ENCODE data around the gene ABCG1. TPM values are rescaled to one million over a fixed set of nuclear protein-coding genes. Genes with fewer than 3 reads are reported as not detected.

ABCG1 gene
- polyA plus RNA-seq, 12 donors = 4.5 to 9.3 (median 6.8) TPM; not detected in 1

DNA sequence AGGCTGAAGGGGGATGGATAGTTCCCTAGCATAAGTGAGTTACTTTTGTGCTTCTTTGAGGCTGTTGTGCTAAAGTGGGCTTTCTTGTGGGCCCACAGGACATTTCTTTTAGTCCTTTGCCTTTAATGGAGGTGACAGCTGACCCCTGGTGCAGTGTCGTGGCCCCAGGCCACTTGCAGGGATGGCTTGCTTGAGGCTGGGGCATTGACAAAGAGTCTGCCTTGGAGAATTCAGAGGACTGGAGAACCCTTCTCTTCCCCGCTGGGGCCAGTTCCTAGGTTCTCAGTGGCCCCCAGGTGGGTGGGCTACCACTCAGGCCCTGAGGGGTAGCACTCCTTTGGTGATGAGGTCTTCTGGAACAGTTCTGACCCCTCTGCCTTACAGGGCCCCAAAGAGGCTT, 12.8 kb downstream of the ABCG1 start:
- DNase-seq = no peak

DNA sequence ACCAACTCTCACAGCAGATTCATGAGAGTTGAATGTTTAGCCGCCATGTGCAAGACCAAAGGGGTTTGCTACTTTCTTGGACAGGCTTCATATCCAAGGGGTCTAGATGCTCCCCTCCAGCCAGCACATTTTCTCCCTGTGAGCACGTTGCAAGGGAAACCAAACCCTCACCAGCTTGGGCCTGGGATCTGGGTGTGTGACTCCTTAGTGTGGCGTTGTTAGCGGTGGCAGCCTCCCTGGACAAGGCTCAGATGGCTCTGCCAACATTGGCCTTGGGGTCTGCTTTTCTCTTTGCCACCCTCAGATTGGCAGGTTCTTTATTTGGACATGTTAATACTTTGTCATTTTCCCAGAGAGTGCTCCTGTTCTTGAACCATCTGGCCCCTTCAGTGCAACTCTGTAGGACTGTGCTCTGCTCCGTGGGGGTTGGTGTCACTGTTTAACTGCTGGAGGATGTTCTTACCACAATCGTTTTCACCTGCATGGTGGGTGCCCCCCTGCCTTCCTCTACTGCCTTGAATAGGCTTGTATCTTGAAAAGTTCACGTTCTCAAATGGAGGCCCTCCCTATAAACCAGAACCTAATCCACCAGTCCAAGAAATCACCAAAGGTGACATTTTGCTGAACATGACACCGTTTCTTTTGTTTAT, 13.4 kb downstream of the ABCG1 start:
- no peak for DNase-seq

DNA sequence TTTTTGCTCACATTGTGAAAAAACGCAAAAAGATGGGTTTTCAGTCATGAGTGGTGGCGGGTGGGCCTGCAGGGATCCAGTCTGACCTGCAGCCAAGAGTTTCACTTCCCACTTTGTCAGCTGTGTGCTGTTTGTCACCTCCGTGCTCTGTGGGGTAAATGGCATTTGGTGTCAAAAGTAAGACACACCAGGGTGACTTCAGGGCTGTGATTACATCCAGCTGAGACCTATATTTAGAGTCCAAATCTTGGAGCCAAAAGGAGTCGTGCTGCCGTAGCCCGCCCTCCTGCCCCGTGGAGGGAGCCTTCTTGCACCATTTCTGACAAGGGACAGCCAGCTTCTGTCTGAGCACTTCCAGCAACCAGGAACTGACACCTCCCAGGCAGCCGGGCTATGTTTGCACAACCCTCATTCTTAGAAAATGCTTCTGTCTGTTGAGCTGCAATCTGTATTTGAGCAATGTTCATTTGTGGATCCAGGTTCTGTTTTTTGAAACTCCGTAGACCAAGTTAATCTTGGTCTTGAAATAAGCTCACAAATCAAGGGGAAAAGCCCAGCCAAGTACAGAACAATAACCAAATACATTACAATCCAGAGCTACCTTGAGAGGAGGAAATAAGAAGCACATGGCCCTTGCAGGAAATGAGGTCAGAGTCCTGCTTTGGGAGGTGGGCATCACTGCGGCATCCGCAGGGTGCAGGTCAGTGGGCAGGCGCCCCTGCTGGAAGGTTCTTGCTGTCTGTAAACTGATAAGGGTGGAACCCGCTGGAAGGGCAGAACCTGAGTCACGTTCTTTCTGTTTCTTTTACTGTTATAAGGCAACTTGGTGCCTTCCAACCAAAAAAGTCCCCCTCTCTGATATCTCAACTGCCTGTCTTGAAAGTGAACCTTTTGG, 14.4 kb downstream of the ABCG1 start:
- DNase-seq = peak; percentile 41

DNA sequence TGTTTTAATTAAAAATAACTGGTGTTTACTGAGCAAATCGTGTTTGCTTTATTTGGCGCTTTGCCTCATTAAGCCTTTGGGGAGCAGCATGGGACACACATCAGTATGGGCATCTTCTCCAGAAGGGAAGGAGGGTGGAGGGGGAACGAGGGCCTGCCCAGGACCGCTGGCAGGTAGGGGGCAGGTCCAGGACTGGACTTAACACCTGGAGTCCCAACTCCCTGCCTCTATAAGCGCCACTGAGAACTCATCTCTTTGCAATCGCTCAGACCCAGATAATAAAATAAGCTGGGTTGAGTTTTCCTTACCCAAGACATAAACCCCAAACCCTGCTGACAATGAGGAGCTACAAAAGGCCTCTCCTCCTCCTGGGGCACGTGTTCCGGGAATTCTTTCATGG, 15.1 kb downstream of the ABCG1 start:
- no peak for DNase-seq

DNA sequence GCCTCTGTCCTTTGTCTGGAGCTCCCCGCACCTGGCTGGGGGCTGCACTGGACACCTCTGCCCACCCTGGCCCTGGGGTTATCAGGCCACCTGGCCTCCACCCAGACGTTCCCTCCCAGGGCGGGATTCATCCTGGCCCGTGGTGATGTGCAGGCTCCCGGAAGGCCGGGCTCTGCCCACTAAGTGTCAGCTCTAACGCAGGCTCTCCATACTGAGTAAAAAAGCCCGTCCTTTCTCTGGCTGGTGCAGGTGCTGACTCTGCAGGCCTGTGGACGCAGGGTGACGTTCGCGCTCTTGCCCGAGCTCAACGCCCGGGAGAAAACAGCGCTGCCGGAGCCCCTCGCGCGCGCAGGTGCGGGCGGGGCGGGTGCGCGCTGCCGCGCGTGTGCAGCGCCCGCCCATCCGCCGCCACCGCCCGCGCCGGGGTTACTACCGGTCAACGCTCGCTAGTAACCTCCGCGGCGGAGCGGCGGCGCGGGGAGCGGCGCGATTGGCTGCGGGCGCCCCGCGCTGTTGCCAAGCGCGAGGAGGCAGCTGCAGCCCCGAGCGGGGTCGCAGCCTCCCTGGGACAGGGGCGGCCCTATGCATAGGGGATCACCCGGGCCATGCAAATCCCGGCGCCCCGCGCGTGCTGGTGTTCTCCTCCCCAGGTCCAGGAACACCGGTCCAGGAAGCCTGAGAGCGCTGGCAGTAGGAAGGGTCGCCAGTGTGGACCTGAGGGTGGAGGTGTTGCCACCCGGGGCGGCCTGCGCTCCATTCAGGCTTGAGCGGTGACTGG, 15.7 kb downstream of the ABCG1 start:
- DNase-seq = peak; percentile 48

DNA sequence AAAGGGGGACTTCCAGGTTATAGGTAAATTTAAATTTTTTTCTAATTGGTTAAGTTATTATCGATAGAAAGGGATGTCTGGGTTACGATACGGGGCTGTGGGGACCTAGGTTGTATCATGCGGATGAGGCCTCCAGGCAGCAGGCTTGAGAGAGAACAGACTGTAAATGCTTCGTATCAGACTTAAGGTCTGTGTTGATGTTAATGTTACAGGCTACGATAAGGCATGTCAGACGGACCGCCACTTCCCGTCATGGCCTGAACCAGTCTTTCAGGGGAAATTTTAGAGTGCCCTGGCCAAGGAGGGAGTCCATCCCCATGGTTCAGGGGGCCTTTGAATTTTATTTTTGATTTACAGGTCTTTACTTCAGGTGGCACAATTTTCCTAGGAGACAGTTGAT, 16.7 kb downstream of the ABCG1 start:
- DNase-seq = no peak

DNA sequence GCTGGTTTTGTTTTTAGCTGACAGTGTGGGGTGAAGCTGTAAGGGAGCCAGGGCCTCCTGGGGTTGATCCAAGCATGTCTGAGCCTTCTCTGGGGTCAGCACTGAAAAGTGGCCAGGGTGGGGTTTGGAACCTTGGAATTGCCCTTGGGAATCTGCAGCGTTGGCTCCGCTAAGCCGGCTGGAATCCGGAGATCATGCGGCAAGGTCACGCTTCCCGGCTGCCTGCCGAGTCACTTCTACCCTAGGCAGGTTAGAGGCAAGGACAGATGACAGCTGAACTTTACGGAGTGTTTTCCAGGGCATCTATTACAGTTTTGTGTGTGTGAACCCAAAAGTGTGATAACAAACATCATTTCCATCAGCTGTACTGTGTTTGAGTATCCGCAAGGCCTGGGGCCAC, 17.1 kb downstream of the ABCG1 start:
- no peak for DNase-seq

DNA sequence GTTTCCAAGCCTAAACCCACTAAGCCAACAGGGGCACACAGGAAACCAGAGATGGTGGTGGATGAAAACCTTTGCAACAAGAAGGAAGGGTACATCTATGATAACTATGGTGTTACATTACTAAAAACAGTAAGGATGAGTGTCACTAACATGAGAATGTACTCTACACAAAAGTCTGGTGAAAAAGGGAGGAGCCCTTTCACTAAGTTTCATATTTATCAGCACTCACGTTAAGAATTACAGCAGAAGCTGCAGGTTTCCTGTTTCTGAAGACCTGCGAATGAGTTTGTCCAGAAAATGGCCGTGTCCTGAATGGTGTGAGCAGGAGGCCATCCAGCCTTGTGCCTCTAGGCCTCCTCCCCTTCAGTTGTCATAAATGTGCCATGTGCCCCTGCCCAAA, 17.8 kb downstream of the ABCG1 start:
- no peak for DNase-seq

- no peak for DNase-seq
Observed at GRCh38 chr21:42237161-42237560, 18.2 kb downstream of the ABCG1 start.

DNA sequence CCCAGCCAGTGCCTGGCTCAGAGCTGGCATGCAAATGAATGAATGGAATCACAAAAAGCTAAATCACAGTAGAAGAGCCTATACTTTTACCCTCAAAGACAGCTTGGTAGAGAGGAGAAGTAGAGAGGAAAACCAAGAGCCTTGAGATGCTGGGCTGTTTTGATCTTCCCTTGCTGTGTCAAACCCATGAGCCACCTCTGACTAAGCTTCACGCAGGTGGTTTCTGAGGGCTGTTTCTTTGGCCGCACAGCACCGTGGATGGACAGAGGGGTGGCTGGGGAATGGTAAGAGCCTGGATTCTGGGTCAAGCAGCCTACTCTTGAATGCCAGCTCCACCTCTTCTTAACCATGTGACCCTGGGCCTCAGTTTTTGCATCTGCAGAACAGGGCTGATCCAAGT, 18.6 kb downstream of the ABCG1 start:
- no peak for DNase-seq

- DNase-seq = no peak
Observed at GRCh38 chr21:42238185-42238934, 19.4 kb downstream of the ABCG1 start.

DNA sequence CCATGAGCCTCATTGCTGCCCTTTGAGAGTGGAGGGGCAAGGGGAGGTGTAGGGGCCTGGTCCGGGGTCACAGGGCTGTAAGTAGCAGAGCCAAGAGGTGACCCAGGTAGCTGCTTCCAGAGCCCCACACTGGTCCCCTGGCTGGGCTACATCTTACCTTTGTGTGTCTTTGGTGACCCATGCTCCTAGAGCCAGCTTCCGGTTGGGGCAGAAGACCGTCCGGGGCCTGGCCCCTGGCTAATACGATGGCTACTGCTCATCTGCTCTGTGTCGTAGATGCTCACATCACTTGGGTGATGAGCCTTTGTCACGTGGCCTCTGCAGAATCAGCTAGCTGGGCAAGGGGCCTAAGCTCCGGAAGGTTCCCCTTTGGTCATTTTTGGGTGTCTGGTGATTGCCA, 20.6 kb downstream of the ABCG1 start:
- DNase-seq = no peak

DNA sequence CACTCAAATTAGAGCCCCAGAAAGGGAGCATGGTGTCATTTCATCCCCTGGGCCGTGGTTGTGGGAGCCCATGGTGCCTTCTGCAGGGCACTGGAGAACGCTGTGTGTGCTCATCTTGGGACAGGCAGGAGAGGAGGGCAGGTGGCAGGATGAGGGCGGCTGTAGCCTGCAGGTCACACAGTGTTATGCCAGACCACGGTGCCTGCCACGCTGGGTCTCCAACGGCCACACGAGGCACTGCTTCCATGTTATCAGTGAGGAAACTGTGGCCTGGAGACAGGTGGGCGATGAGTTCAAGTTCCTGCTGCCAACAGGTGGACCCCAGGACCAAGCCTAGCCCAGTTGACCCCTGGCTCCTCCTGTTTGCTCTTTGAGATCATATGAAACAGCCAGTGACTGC, 21.0 kb downstream of the ABCG1 start:
- no peak for DNase-seq

GRCh38 chr21:42242611-42243010, 23.7 kb downstream of the ABCG1 start:
- DNase-seq = no peak

GRCh38 chr21:42243026-42243425, 24.1 kb downstream of the ABCG1 start:
- no peak for DNase-seq

GRCh38 chr21:42245331-42246193, 26.6 kb downstream of the ABCG1 start:
- peak; percentile 52 for DNase-seq

DNA sequence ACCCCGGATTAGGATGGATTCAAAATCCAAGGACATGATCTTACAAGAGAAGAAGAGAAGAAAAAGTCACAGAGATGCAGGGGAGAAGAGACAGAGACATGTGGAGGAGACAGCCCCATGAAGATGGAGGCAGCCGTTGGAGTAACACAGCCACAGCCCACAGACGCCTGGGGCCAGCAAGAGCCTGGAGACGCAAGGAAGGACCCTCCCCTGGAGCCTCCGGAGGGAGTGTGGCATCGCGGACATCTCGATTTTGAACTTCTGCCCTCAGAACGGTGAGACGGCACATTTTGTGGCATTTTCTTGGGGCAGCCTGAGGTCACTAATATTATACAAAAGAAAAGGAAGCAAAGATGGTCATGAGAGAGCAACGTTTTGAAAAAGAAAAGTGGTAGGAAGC, 28.8 kb downstream of the ABCG1 start:
- no peak for DNase-seq

DNA sequence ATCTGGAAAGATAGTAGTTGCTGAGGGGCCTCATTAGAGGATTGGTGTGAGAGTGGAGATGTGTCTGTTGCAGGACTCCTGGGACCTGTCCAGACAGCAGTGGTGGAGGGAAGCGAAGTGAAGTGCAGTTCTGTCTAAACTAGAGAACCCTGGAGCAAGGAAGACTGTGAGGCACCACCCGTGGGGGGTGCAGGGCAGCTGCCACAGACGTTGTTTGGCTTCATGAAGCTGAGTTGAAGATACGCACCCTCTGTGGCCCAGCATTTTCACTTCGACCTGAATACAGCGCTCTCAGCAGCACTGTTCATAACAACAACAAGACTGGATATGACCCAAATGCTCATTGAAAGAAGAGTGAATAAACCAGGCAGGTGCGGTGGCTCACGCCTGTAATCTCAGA, 29.3 kb downstream of the ABCG1 start:
- DNase-seq = no peak

DNA sequence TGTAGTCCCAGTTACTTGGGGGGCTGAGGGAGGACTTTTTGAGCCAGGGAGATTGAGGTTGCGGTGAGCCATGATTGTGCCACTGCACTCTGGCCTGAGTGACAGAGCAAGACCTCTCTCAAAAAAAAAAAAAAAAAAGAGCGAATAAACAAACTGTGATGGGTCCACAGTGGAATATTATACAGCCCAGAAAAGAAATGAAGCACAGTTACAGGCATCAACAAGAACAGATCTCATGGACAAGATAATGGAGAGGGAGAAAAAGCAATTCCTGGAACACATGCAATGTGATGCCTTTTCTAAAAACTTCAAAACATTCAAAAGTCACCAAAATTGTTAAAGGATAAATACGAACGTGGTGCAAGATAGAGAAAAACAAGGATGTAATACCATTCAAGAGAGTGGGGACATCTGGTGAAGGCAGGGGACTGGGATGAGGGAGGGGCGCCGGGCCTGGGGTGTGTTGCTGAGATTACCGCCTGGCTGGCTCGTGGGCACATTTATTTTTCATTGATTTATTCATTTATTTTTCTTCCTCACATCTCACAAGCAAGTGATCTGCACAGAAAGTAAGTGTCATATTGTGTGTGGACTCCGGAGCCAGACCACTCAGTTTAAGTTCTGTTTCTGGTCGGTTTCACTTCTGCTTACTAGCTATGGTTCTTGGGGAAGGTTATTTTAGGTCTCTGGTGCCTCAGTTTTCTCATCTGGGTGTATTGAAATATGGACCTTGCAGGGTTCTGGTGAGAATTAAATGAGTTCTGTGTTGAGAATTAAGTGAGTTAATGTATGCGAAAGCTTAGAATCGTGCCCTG, 30.1 kb downstream of the ABCG1 start:
- no peak for DNase-seq
